ENCODE results near the gene MEX3A. TPM values are rescaled to one million over a fixed set of nuclear protein-coding genes. Genes with fewer than 3 reads are reported as not detected.
"Not testable (repeated sequence)": the region's sequence is repeated elsewhere in the genome, so short reads cannot be mapped to it uniquely, and the experiment has no call there.

MEX3A gene
- total and polyA plus RNA-seq, 7 donors, result 0.23 to 1.5 (median 0.33) TPM

GRCh38 chr1:156117414-156118176 lies 35.3 kb upstream of the MEX3A start:
- no peak for TF ChIP-seq POLR2AphosphoS5 (IDR thresholded peaks at IDR 0.05)
- DNase-seq, result no peak
- H3K36me3 ChIP-seq, result no peaks in the 10 kb centered on the region
- H3K9me3 ChIP-seq, result no peaks in the 10 kb centered on the region
- intact Hi-C loops (cut with DNase I), result no loop called here
- no peaks in the 10 kb centered on the region for H3K27me3 ChIP-seq
- H3K27ac ChIP-seq, result peak overlapping the region; percentile 95 to 100 (median 98)
- peak overlapping the region; percentile 81 to 99 (median 90) for H3K4me3 ChIP-seq
- peaks cover 0 to 82% (median 80%) of the 10 kb centered on the region in 4 donors for H3K4me1 ChIP-seq
- 28 to 60% methylated on average over 13 of the region's 13 CpGs for WGBS, 2 donors

- WGBS, 2 donors, result 45 to 72% methylated on average over 5 of the region's 5 CpGs
- intact Hi-C loops (cut with DNase I); H3K27me3 ChIP-seq; H3K36me3 ChIP-seq; DNase-seq; H3K9me3 ChIP-seq: not testable (repeated sequence)
- Histone ChIP-seq H3K27ac (peak overlapping the region; percentile 95 to 100 (median 98)), H3K4me3 (peak overlapping the region; percentile 81 to 99 (median 90)), H3K4me1 (peaks cover 0 to 79% (median 75%) of the 10 kb centered on the region in 4 donors)
These were observed 34.5 kb upstream of the MEX3A start for GRCh38 chr1:156116731-156117130.

- no peak for TF ChIP-seq CTCF (IDR thresholded peaks at IDR 0.05)
- TF ChIP-seq POLR2AphosphoS5 (IDR thresholded peaks at IDR 0.05), result peak; percentile 39 to 78 (median 59)
- TF ChIP-seq POLR2A (IDR thresholded peaks at IDR 0.05), result peak; percentile 33 to 63
- intact Hi-C loops (cut with DNase I), result no loop called here
- peak overlapping the region; percentile 81 to 99 (median 90) for H3K4me3 ChIP-seq
- H3K9me3 ChIP-seq, result no peaks in the 10 kb centered on the region
- DNase-seq, result peak; percentile 87
- H3K27me3 ChIP-seq, result no peaks in the 10 kb centered on the region
- peaks cover 0 to 77% (median 68%) of the 10 kb centered on the region in 4 donors for H3K4me1 ChIP-seq
- 3 to 20% methylated on average over 19 of the region's 19 CpGs for WGBS, 2 donors
- H3K36me3 ChIP-seq, result no peaks in the 10 kb centered on the region
- H3K27ac ChIP-seq, result peak overlapping the region; percentile 95 to 100 (median 98)
These were observed 33.5 kb upstream of the MEX3A start for GRCh38 chr1:156115514-156116374.

- H3K4me3 ChIP-seq, result peak overlapping the region; percentile 81 to 99 (median 90)
- intact Hi-C loops (cut with DNase I), result no loop called here
- no peaks in the 10 kb centered on the region for H3K27me3 ChIP-seq
- no peaks in the 10 kb centered on the region for H3K36me3 ChIP-seq
- no peaks in the 10 kb centered on the region for H3K9me3 ChIP-seq
- H3K27ac ChIP-seq, result peak overlapping the region; percentile 95 to 100 (median 98)
- H3K4me1 ChIP-seq, result peaks cover 0 to 70% (median 60%) of the 10 kb centered on the region in 4 donors
- no peak for DNase-seq
- TF ChIP-seq CTCF (IDR thresholded peaks at IDR 0.05), result no peak
- TF ChIP-seq POLR2A (IDR thresholded peaks at IDR 0.05), result peak; percentile 14 to 25
- TF ChIP-seq POLR2AphosphoS5 (IDR thresholded peaks at IDR 0.05), result peak in 3 of 4 donors; percentile 9 to 24 (median 11)
- 0 to 1% methylated on average over 49 of the region's 49 CpGs for WGBS, 2 donors
These were observed 32.8 kb upstream of the MEX3A start for GRCh38 chr1:156114919-156115513.

- TF ChIP-seq EP300 (IDR thresholded peaks at IDR 0.05) (peak in 2 of 4 donors; percentile 49 to 81), POLR2A (IDR thresholded peaks at IDR 0.05) (peak; percentile 97 to 99), CTCF (IDR thresholded peaks at IDR 0.05) (no peak), POLR2AphosphoS5 (IDR thresholded peaks at IDR 0.05) (peak; percentile 100)
- H3K27me3 ChIP-seq, result no peaks in the 10 kb centered on the region
- peak within 1 kb of the TSS; percentile 81 to 99 (median 90) for H3K4me3 ChIP-seq
- H3K27ac ChIP-seq, result peak within 1 kb of the TSS; percentile 95 to 100 (median 98)
- DNase-seq, result peak; percentile 98
- H3K9me3 ChIP-seq, result no peaks in the 10 kb centered on the region
- intact Hi-C loops (cut with DNase I), result no loop called here
- 1% methylated on average over 37 of the region's 37 CpGs for WGBS, 2 donors
- H3K36me3 ChIP-seq, result no peaks in the 10 kb centered on the region
- H3K4me1 ChIP-seq, result peaks cover 0 to 63% (median 53%) of the 10 kb centered on the region in 4 donors
These were observed 32.0 kb upstream of the MEX3A start, which contains the start of gene LMNA for GRCh38 chr1:156114101-156114918. LMNA (plus strand) TSS chr1:156114711; CDS start chr1:156114919, 208 bp downstream.

Data from sigmoid colon (tissue), 7 donors.